Muscle layer of colon (tissue), 2 donors: ENCODE measurements around the gene DSCAM.

Experiments used
- H3K27ac ChIP-seq: one replicate; pipeline ENCODE4 v1.7.0; 2013; ENCODE audit warnings: low read depth, mild to moderate bottlenecking, low read length, moderate library complexity
- H3K27me3 ChIP-seq, 2 donors: one replicate each; pipeline ENCODE4 v1.7.0; 2013; ENCODE audit warnings: low read length in 2 of 2, mild to moderate bottlenecking in 2 of 2; ENCODE audit not compliant: insufficient read depth in 2 of 2, control insufficient read depth in 1 of 2
- H3K36me3 ChIP-seq: one replicate; pipeline ENCODE4 v1.7.0; 2013; ENCODE audit warnings: mild to moderate bottlenecking, low read length; ENCODE audit not compliant: insufficient read depth
- H3K4me1 ChIP-seq: one replicate; pipeline ENCODE4 v1.7.0; 2013; ENCODE audit warnings: mild to moderate bottlenecking, low read length; ENCODE audit not compliant: insufficient read depth
- H3K4me3 ChIP-seq, 2 donors: one replicate each; pipeline ENCODE4 v1.7.0; 2013; ENCODE audit warnings: low read length in 2 of 2, low read depth in 1 of 2, mild to moderate bottlenecking in 1 of 2, moderate library complexity in 1 of 2
- H3K9ac ChIP-seq: one replicate; pipeline ENCODE4 v1.7.0; 2013; ENCODE audit warnings: low read length
- H3K9me3 ChIP-seq: one replicate; pipeline ENCODE4 v1.7.0; 2013; ENCODE audit warnings: mild to moderate bottlenecking, low read length
- donor health status: abdominal sarcoma.
- donor health status: Adenocarcinoma of cecum.

The DSCAM gene

DNA sequence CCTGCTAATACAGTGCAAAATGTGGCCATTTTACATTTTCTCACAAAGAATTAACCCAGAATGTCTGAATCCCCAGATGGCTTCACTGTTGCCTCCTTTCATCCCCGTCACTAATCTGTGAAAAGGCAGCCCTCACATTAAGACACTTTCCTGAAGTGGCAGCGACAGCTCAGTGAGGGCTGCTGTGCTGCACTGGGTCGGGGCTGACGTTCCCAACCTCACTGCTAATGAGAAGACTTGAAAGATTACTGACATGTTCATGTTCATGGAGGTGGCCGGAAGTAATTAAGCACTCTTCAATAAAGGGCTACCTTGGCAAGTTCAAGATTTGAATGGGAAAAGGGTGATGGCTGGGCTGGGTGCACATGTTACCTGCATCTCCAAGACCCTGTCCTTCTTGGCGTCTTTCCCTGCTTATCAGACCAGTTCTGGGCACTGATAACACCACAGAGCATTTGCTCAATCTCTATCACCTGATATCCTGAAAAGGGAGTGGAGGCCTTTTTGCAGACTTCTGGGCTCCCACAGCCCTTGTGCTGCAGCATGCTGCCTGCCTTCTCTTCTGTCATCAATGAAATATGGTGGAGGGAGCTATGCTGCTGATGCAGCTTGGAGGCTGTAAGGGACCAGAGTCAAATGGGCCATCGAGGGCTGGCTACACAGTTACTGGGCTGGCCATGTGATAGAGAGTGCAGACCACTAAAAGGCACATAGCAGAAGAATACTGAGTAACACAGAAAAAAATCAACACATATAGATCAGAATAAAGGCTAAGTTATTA lies 596.3 kb downstream of the DSCAM start:
- Histone ChIP-seq H3K4me3 (no peak overlapping the region), H3K27ac (no peak overlapping the region), H3K9ac (no peak overlapping the region), H3K27me3 (no peaks in the 10 kb centered on the region), H3K9me3 (peaks cover 4% of the 10 kb centered on the region), H3K4me1 (no peaks in the 10 kb centered on the region), H3K36me3 (no peaks in the 10 kb centered on the region)

DNA sequence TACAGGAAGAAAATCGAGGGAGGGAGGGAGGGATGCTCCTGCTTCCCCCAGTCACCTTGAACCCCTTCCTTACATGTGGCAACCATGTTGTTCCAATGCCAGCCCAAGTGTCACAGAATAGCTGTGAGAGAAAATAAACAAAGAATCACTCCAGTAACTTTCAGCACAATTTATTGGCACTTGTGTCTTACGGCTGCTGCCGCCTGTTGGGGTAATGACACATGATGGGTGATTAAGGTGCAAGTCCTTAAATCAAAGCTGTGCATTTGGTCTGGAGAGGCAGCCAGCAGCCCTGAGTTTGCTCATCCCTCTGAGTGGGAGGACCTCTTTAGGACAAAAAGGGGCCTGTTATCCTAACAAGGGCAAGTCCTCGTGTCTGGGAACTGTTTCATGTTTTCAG lies 602.0 kb downstream of the DSCAM start:
- Histone ChIP-seq H3K27me3 (no peaks in the 10 kb centered on the region), H3K9ac (no peak overlapping the region), H3K36me3 (no peaks in the 10 kb centered on the region), H3K4me3 (no peak overlapping the region), H3K9me3 (no peaks in the 10 kb centered on the region), H3K4me1 (no peaks in the 10 kb centered on the region), H3K27ac (no peak overlapping the region)

DNA sequence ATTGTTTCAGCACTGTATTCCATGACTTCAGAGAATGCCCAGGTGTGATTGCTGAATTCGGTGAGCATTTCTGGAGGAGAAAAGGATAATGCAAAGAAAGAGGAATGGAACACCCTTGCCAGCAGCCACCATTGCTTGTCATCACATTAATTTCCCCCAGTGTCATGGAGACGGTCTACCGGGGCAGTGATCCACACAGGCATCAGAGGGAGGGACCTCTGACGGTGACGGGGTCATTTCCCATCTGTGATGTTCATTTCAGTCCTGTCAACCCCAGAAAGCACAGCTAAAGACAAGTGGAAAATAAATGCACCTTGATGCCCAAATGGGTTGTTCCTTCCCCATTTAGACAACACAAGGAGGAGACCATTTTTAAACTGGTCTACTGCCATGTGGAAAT lies 603.3 kb downstream of the DSCAM start:
- H3K4me1 ChIP-seq, result no peaks in the 10 kb centered on the region
- no peaks in the 10 kb centered on the region for H3K9me3 ChIP-seq
- H3K27me3 ChIP-seq, result no peaks in the 10 kb centered on the region
- no peak overlapping the region for H3K27ac ChIP-seq
- H3K9ac ChIP-seq, result no peak overlapping the region
- H3K4me3 ChIP-seq, result no peak overlapping the region
- H3K36me3 ChIP-seq, result no peaks in the 10 kb centered on the region

DNA sequence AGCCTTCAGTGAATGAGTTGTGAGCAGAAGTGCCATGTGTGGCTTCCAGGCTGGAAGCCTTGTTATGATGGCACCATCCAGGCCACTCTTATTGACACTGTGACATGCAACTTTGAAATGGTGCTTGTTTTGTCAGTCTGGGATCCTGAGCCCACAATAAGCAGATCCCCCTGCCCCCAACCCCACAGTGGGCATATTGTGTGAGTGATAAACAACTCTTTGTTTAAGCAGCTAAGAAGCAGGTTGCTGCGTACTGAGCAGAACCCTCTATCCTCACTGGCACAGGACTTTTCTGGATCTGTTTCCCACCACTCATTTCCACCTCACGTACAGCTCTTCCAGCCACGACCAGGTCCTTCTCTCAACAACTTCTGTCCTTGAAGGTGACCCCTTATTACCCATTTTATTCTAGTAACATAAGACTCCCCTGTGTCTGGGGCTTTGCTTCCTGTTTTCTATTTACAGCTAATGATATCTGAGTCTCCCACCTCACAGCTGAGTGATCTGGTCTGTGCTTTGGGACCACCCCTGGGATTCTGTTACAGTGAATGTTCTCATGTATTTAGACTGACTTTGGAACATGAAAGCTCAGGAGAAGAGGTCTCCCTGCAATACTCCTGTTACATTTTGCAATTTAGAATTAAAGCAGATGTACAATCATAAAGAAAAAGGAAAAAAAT lies 604.2 kb downstream of the DSCAM start:
- H3K9me3 ChIP-seq, result no peaks in the 10 kb centered on the region
- no peak overlapping the region for H3K27ac ChIP-seq
- H3K9ac ChIP-seq, result no peak overlapping the region
- no peaks in the 10 kb centered on the region for H3K4me1 ChIP-seq
- H3K27me3 ChIP-seq, result no peaks in the 10 kb centered on the region
- no peak overlapping the region for H3K4me3 ChIP-seq
- no peaks in the 10 kb centered on the region for H3K36me3 ChIP-seq

DNA sequence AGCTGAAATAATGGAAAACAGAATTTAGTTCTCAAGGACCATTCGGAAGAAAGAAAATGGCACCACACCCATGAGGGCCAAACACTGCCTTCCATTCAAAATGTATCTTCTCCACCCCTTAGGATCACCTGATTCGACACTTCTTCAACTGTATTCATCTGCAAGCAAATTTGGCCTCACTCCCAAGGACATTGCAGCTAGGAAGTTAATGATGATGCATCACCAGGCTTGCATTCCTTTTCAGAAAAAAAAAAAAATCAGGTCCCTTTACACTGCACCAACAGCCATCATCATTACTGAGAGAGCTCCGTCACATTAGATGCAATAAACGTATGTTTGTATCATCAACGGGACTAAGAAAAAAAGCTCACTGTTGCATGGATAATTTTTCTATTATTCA lies 611.4 kb downstream of the DSCAM start:
- H3K9me3 ChIP-seq, result no peaks in the 10 kb centered on the region
- H3K27me3 ChIP-seq, result no peaks in the 10 kb centered on the region

DNA sequence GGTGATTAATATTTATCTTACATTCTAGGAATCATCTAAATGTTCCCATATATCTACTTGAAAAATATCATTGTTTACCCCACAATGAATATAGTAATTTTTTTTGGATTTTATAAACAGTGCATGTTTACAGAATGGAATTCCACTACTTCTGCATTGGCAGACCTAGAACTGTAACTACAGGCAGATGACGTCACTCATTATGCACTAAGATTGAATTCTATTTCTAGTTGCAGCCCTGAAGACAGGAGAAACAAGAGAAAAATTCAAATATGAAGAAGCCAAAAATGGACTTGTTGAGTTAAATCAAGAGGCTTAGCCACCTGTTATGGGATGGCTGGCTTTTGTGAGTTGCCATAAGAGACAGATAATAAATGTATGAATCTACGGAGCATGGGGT lies 615.0 kb downstream of the DSCAM start:
- H3K36me3 ChIP-seq, result no peaks in the 10 kb centered on the region
- H3K4me3 ChIP-seq, result no peak overlapping the region
- no peak overlapping the region for H3K9ac ChIP-seq
- H3K9me3 ChIP-seq, result no peaks in the 10 kb centered on the region
- H3K4me1 ChIP-seq, result no peaks in the 10 kb centered on the region
- H3K27ac ChIP-seq, result no peak overlapping the region
- no peaks in the 10 kb centered on the region for H3K27me3 ChIP-seq

More for the DNA sequence above, 611.4 kb downstream of the DSCAM start:
- H3K27ac ChIP-seq, result no peak overlapping the region
- H3K4me3 ChIP-seq, result no peak overlapping the region
- no peaks in the 10 kb centered on the region for H3K4me1 ChIP-seq
- H3K9ac ChIP-seq, result no peak overlapping the region
- no peaks in the 10 kb centered on the region for H3K36me3 ChIP-seq

DNA sequence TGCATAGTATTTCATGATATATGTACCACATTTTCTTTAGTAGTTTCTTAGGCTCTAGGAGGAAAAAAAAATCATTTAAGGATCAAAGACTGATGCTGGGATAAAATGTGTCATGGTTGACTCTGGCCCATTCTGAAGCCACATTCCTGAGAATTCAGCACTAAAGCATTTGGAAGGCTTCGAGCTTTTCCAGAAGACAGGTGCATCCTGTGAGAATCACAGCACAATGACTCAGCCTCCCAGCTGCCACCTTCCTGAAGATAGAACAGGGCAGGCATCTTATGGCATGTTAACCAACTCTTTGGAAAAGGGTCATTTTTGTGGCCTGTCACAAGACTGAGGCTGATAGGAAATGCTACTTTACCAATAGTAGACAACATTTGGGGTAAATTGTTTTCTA lies 619.9 kb downstream of the DSCAM start:
- no peaks in the 10 kb centered on the region for H3K36me3 ChIP-seq
- no peak overlapping the region for H3K27ac ChIP-seq
- H3K4me1 ChIP-seq, result no peaks in the 10 kb centered on the region
- no peaks in the 10 kb centered on the region for H3K9me3 ChIP-seq
- no peak overlapping the region for H3K9ac ChIP-seq
- H3K27me3 ChIP-seq, result no peaks in the 10 kb centered on the region
- H3K4me3 ChIP-seq, result no peak overlapping the region

DNA sequence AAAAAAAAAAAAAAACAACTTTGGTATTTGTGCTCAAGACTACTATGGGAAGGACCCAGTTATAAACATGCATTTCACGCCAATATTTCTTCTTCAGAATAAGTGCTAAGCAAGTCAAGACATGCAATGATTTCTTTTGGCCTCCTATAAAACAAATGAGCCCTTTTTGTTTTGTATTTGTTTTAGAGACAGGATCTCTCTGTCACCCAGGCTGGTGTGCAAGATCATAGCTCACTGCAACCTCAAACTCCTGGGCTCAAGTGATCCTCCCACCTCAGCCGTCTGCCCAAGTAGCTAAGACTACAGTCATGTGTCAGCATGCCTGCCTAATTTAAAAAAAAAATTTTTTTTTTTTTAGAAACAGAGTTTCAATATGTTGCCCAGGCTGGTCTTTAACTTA lies 631.0 kb downstream of the DSCAM start:
- Histone ChIP-seq H3K27ac (no peak overlapping the region), H3K4me1 (no peaks in the 10 kb centered on the region), H3K4me3 (no peak overlapping the region), H3K36me3 (no peaks in the 10 kb centered on the region), H3K9me3 (no peaks in the 10 kb centered on the region), H3K27me3 (no peaks in the 10 kb centered on the region), H3K9ac (no peak overlapping the region)

DNA sequence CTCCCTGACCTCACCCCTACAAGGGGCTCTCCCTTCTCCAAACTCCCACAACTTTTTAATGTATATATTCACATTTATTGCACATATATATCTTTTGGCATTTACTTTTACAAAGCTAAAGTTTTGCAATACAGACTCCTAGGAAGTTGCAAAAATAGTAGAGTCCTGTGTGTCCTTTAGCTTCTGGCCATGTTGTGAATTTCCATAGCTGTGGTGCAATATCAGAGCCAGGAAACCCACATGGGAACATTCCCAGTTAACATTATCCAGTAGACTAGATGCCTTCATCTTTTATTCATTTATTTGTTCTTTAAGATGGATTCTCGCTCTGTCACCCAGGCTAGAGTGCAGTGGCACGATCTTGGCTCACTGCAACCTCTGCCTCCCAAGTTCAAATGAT lies 636.7 kb downstream of the DSCAM start:
- Histone ChIP-seq H3K9me3 (no peaks in the 10 kb centered on the region), H3K9ac (no peak overlapping the region), H3K27me3 (no peaks in the 10 kb centered on the region), H3K36me3 (no peaks in the 10 kb centered on the region), H3K4me1 (no peaks in the 10 kb centered on the region), H3K4me3 (no peak overlapping the region), H3K27ac (no peak overlapping the region)

DNA sequence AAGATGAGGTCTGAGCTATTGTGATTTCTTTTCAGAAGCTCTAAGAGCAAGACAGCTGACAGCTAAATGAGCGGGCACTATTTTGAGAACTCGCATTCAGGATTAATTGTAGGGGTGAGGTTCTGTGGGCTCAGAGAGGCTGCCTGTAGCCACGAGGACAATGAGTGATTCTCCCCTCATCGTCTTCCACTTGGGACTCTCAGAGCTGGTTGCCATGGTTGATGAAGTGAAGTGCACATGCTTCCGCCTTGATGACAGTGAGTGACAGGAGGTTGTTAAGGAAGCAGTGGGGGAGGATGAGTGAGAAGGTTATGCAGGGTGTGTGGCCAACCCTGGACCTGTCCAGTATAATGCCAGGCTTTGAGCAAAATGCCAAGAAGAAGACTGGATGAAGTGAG lies 638.0 kb downstream of the DSCAM start:
- no peak overlapping the region for H3K9ac ChIP-seq
- no peaks in the 10 kb centered on the region for H3K9me3 ChIP-seq
- H3K4me1 ChIP-seq, result peaks cover 6% of the 10 kb centered on the region
- H3K4me3 ChIP-seq, result no peak overlapping the region
- no peak overlapping the region for H3K27ac ChIP-seq
- no peaks in the 10 kb centered on the region for H3K36me3 ChIP-seq
- no peaks in the 10 kb centered on the region for H3K27me3 ChIP-seq

DNA sequence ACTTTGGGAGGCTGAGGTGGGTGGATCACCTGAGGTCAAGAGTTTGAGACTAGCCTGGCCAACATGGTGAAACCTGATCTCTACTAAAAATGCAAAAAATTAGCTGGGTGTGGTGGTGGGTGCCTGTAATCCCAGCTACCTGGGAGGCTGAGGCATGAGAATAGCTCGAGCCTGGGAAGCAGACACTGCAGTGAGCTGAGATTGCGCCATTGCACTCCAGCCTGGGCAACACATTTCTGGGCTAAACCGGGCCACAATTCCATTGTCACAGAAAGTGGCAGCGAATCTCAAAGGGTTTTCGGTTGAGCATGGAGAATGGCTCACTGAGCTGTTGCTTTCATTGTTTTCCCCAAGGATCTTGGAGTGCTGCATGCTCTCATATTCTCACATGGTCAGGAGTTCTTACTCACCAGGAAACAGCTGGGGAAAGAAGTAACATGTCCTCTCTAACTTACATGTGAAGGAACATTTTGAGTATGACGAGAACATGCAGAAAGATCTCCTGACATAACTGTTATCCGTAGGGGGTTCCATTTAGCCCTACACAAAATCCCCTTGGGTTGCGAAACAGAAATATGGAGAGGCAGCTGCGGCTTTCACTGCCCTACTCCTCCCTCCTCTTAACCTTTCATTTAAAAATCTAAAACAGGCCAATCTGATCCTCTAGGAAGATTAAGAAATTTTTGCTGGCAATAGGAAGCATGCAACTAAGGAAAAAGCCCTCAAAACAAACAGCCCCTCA lies 638.6 kb downstream of the DSCAM start:
- Histone ChIP-seq H3K27me3 (no peaks in the 10 kb centered on the region), H3K9me3 (no peaks in the 10 kb centered on the region), H3K27ac (no peak overlapping the region), H3K4me3 (no peak overlapping the region), H3K9ac (no peak overlapping the region), H3K4me1 (peaks cover 6% of the 10 kb centered on the region), H3K36me3 (no peaks in the 10 kb centered on the region)
